Hypothalamus (tissue), 51 donors: ENCODE measurements around the gene BEGAIN.

ENCODE experiments used
- DNase-seq, 51 donors: peaks; one replicate each; lab custom pipeline; 2025; lab: John Stamatoyannopoulos, UW

Gene BEGAIN

GRCh38 chr14:100540141-100540925 is 46.9 kb downstream of the BEGAIN start:
- DNase-seq, result no peak

GRCh38 chr14:100539766-100540140 is 47.5 kb downstream of the BEGAIN start:
- no peak for DNase-seq

DNA sequence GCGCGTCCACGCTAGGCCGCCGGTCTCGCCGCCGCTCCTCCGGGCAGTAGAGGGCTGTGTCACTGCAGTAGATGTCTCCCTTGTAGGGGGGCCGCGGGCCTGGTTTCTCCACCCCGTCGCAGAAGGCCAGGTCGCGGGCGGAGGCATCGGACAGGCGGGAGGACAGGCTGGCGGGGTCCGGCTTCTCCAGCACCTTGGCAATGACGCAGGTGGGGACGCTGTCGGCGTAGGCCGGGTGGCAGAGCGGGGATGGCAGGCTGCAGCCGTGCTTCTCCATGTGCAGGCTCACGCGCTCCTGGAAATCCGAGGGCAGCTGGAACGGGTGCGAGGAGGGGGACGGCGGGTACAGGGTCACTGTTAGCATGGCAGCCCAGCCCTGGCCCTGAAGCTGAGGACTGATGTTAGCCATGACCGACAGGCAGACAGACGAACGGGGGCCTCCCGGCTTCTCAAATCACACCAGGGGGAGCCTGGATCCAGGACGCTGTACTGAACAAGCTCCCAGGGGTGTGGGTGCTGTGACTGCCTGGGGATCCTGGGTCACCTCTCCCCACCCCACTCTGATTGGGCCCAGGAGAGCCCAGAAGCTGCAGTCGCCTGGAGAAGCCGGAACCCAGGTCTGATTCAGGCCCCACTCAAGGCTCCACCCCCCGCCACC is 48.1 kb downstream of the BEGAIN start:
- DNase-seq, result no peak

- DNase-seq, result no peak
Observed at GRCh38 chr14:100538351-100539002, 48.7 kb downstream of the BEGAIN start.

GRCh38 chr14:100537446-100538350 is 49.5 kb downstream of the BEGAIN start:
- peak in 48 of 51 donors; percentile 16 to 87 (median 66) for DNase-seq

DNA sequence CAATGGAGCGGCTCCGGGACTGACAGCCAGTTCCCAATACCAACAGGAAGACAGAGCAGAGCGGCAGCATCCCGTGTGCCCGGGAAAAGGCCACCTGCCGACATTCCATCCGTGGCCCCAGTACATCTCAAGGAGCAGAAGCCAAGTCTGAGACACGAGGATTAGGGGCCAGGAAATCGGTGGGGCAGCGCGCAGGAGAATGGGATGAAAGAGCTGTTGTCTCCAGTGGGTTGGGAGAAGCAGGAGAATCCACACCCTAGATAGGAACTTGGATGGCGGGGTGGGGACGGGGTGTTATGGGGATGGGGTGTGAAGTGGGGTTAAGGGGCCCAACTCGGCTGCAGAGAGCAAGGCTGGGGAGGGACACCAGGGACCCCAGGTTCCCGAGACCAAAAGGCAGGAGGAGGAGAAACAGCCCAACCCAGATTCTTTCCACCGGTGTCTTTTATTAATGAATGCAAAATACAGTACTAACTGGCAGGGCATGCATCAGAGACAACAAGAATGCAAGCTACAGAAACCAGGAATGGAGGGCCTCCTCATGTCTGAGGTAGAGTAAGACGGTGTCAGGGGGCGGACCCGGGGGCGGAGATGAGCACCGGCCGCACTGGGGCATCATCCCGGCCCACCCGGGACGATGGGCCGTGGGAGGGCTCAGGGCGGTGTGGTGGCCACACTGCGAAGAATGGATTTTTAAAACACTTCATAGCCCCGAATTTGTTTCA is 50.3 kb downstream of the BEGAIN start:
- DNase-seq, result no peak

- DNase-seq, result no peak
Observed at GRCh38 chr14:100536121-100536510, 51.1 kb downstream of the BEGAIN start.

GRCh38 chr14:100535287-100536120 is 51.7 kb downstream of the BEGAIN start:
- DNase-seq, result no peak

DNA sequence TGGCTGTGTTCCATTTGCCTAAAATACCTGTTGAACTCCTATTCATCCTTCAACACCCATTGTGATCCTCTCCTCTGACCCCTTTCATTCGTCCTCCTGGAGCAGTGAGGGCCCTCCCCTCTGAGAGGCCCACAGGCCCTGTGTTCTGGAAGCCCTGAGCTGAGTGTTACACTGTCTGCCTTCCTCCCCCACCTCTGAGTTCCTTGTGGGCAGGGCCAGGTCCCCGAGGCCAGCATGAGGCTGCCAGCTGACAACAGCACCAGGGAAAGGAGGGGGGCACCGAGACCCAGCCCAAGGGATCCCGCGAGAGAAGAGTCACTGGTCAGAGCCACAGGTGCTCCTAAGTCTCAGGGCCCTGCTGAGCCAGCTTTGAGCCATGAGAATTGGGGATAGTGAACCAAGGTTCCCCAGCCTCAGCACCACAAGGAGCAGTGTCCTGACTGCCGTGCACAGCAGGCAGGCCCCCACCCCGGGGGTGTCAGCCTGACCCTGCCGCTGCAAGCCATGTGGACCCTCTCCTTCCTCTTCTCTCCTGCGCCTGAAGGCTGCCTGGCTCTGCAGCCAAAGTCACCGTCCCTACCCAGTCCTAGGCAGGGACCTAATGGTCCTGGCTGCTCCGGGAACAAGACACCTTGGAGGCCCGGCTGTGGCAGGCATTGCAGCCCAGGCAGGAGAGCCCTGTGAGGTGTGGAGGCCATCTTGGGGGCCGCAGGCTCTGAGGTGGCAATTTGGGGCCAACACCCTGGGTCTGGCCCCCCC is 52.5 kb downstream of the BEGAIN start:
- DNase-seq, result no peak

GRCh38 chr14:100533656-100534485 is 53.3 kb downstream of the BEGAIN start:
- DNase-seq, result no peak

DNA sequence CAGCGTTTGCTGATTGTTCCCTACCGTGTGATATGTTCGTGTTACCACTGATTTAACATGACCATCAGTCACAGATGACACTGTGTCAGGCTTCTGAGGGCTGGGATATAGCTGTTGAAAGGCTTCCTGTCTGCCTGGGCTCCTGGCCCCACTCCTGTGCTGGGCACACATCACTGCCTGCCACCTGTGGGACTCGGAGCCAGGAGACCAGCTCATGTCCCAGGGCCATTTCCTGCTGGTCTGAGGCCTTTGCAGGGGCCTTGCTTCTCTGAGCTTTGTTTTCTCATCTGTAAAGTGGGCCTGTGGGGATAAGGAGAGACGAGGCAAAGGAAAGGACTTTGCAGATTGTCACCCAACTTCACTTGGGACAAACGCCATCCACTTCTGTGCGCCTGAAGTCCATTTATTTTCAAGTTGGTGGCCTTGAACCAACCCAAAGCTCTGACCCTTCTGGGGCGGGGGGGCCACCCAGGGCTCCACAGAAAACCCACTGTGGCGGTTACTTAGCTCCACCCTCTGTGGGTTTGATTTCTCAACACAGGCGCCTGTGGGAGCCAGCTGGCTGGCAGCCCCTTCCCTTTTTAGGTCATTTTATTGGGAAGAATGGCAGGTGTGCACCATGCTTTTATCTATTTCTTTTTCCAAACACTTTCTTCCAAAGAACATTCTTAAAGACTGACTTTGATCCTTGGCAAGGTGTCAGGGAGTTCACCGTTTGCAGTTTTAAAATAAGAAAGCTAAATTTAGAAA is 54.1 kb downstream of the BEGAIN start:
- no peak for DNase-seq

GRCh38 chr14:100532154-100532861 is 54.9 kb downstream of the BEGAIN start:
- DNase-seq, result no peak

- no peak for DNase-seq
Observed at GRCh38 chr14:100531152-100532121, 55.8 kb downstream of the BEGAIN start.

GRCh38 chr14:100530270-100531072 is 56.7 kb downstream of the BEGAIN start:
- no peak for DNase-seq
